ENCODE measurements around the gene INPP5F. TPM values are rescaled to one million over a fixed set of nuclear protein-coding genes. Genes with fewer than 3 reads are reported as not detected.

INPP5F gene
- polyA plus RNA-seq, 1 donor (not counting 4 experiments of a cell fraction or from before 2014, with no cell fraction given) = 21.1 TPM

GRCh38 chr10:119686465-119687191 lies 39.2 kb upstream of the INPP5F start:
- peak overlapping the region; percentile 89 for H3K4me2 ChIP-seq (ENCODE audit: control insufficient read depth, extremely low read depth, insufficient read depth, low read depth, low read length)
- dilution Hi-C loops (cut with MboI; ENCODE audit: extremely low pct_ligation_motif_present, low sequenced_read_pairs) = no loop called here
- peak overlapping the region; percentile 93 for H3K27ac ChIP-seq (ENCODE audit: control insufficient read depth, insufficient read depth, low read length)
- peak overlapping the region; percentile 32 to 68 (median 63) for H3K4me3 ChIP-seq (ENCODE audit: control insufficient read depth in 2 of 3, extremely low read depth in 1 of 3, insufficient read depth in 2 of 3, low read depth in 1 of 3, low read length in 3 of 3)
- H3K79me2 ChIP-seq (ENCODE audit: control insufficient read depth, insufficient read depth, low read length) = no peaks in the 10 kb centered on the region
- H3K9me3 ChIP-seq (ENCODE audit: control insufficient read depth, low read depth, low read length) = no peaks in the 10 kb centered on the region
- H3K9ac ChIP-seq (ENCODE audit: control insufficient read depth, extremely low read depth, insufficient read depth, low read length) = peak overlapping the region; percentile 76
- DNase-seq (ENCODE audit: low read depth, low spot score) (peak; percentile 84), FAIRE-seq (peak; percentile 81)
- no peaks in the 10 kb centered on the region for H3K27me3 ChIP-seq (ENCODE audit: control insufficient read depth, extremely low read depth, insufficient read depth, low read length)
- H3K9me1 ChIP-seq (ENCODE audit: control insufficient read depth, extremely low read depth, insufficient read depth, low read length) = no peaks in the 10 kb centered on the region
- peak overlapping the region; percentile 69 for H2AFZ ChIP-seq (ENCODE audit: control insufficient read depth, low read length)
- no peaks in the 10 kb centered on the region for H4K20me1 ChIP-seq (ENCODE audit: control insufficient read depth, extremely low read depth, insufficient read depth, low read length)
- H3K4me1 ChIP-seq (ENCODE audit: control insufficient read depth, extremely low read depth, insufficient read depth, low read length) = peaks cover 31% of the 10 kb centered on the region
- H3K36me3 ChIP-seq (ENCODE audit: control insufficient read depth in 2 of 2, extremely low read depth in 1 of 2, insufficient read depth in 2 of 2, low read length in 2 of 2) = no peaks in the 10 kb centered on the region
- TF ChIP-seq, protein P1, sequence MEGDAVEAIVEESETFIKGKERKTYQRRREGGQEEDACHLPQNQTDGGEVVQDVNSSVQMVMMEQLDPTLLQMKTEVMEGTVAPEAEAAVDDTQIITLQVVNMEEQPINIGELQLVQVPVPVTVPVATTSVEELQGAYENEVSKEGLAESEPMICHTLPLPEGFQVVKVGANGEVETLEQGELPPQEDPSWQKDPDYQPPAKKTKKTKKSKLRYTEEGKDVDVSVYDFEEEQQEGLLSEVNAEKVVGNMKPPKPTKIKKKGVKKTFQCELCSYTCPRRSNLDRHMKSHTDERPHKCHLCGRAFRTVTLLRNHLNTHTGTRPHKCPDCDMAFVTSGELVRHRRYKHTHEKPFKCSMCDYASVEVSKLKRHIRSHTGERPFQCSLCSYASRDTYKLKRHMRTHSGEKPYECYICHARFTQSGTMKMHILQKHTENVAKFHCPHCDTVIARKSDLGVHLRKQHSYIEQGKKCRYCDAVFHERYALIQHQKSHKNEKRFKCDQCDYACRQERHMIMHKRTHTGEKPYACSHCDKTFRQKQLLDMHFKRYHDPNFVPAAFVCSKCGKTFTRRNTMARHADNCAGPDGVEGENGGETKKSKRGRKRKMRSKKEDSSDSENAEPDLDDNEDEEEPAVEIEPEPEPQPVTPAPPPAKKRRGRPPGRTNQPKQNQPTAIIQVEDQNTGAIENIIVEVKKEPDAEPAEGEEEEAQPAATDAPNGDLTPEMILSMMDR (optimal IDR thresholded peaks at IDR 0.05 in 1 of 3, IDR thresholded peaks at IDR 0.05 in 1 of 3, conservative IDR thresholded peaks at IDR 0.05 in 1 of 3; ENCODE audit: extremely low read depth in 1 of 3, insufficient read depth in 2 of 3, low read length in 3 of 3) = peak; percentile 86 to 96 (median 87)
- TF ChIP-seq EZH2 (IDR thresholded peaks at IDR 0.05; ENCODE audit: low read length) = no peak

- Histone ChIP-seq H3K4me2 (ENCODE audit: control insufficient read depth, extremely low read depth, insufficient read depth, low read depth, low read length) (peak overlapping the region; percentile 89), H3K36me3 (ENCODE audit: control insufficient read depth in 2 of 2, extremely low read depth in 1 of 2, insufficient read depth in 2 of 2, low read length in 2 of 2) (no peaks in the 10 kb centered on the region), H3K4me1 (ENCODE audit: control insufficient read depth, extremely low read depth, insufficient read depth, low read length) (peaks cover 24% of the 10 kb centered on the region), H3K9ac (ENCODE audit: control insufficient read depth, extremely low read depth, insufficient read depth, low read length) (peak overlapping the region; percentile 76), H4K20me1 (ENCODE audit: control insufficient read depth, extremely low read depth, insufficient read depth, low read length) (no peaks in the 10 kb centered on the region), H3K79me2 (ENCODE audit: control insufficient read depth, insufficient read depth, low read length) (no peaks in the 10 kb centered on the region), H3K9me1 (ENCODE audit: control insufficient read depth, extremely low read depth, insufficient read depth, low read length) (no peaks in the 10 kb centered on the region), H3K27me3 (ENCODE audit: control insufficient read depth, extremely low read depth, insufficient read depth, low read length) (no peaks in the 10 kb centered on the region), H3K9me3 (ENCODE audit: control insufficient read depth, low read depth, low read length) (no peaks in the 10 kb centered on the region), H3K4me3 (ENCODE audit: control insufficient read depth in 2 of 3, extremely low read depth in 1 of 3, insufficient read depth in 2 of 3, low read depth in 1 of 3, low read length in 3 of 3) (peak overlapping the region; percentile 32 to 68 (median 63)), H2AFZ (ENCODE audit: control insufficient read depth, low read length) (peak overlapping the region; percentile 69), H3K27ac (ENCODE audit: control insufficient read depth, insufficient read depth, low read length) (peak overlapping the region; percentile 93)
- TF ChIP-seq EZH2 (IDR thresholded peaks at IDR 0.05; ENCODE audit: low read length) = no peak
- TF ChIP-seq, protein P1 (optimal IDR thresholded peaks at IDR 0.05 in 1 of 3, IDR thresholded peaks at IDR 0.05 in 1 of 3, conservative IDR thresholded peaks at IDR 0.05 in 1 of 3; ENCODE audit: extremely low read depth in 1 of 3, insufficient read depth in 2 of 3, low read length in 3 of 3) = no peak
- FAIRE-seq (peak; percentile 17), DNase-seq (ENCODE audit: low read depth, low spot score) (no peak)
- dilution Hi-C loops (cut with MboI; ENCODE audit: extremely low pct_ligation_motif_present, low sequenced_read_pairs) = no loop called here
Observed at GRCh38 chr10:119687192-119688032, 38.4 kb upstream of the INPP5F start.
